ENCODE results near the gene ARHGAP5. TPM values are rescaled to one million over a fixed set of nuclear protein-coding genes. Genes with fewer than 3 reads are reported as not detected.

The ARHGAP5 gene
- total RNA-seq, 6 donors from 2014 or later, result 31.4 to 150 (median 78.3) TPM

- no peak for ATAC-seq (ENCODE audit: low FRiP score in 2 of 2)
- Histone ChIP-seq H3K27me3 (no peaks in the 10 kb centered on the region), H3K9me3 (no peaks in the 10 kb centered on the region), H3K36me3 (no peaks in the 10 kb centered on the region), H3K4me1 (peaks cover 6 to 23% (median 8%) of the 10 kb centered on the region in 4 donors), H3K27ac (no peak overlapping the region), H3K4me3 (no peak overlapping the region)
- 64 to 77% methylated on average over 2 of the region's 2 CpGs for WGBS, 2 donors
- TF ChIP-seq POLR2AphosphoS5 (IDR thresholded peaks at IDR 0.05) (no peak), POLR2A (IDR thresholded peaks at IDR 0.05) (no peak), EP300 (IDR thresholded peaks at IDR 0.05) (no peak)
- TF ChIP-seq, protein P1, sequence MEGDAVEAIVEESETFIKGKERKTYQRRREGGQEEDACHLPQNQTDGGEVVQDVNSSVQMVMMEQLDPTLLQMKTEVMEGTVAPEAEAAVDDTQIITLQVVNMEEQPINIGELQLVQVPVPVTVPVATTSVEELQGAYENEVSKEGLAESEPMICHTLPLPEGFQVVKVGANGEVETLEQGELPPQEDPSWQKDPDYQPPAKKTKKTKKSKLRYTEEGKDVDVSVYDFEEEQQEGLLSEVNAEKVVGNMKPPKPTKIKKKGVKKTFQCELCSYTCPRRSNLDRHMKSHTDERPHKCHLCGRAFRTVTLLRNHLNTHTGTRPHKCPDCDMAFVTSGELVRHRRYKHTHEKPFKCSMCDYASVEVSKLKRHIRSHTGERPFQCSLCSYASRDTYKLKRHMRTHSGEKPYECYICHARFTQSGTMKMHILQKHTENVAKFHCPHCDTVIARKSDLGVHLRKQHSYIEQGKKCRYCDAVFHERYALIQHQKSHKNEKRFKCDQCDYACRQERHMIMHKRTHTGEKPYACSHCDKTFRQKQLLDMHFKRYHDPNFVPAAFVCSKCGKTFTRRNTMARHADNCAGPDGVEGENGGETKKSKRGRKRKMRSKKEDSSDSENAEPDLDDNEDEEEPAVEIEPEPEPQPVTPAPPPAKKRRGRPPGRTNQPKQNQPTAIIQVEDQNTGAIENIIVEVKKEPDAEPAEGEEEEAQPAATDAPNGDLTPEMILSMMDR (IDR thresholded peaks at IDR 0.05), result no peak
- DNase-seq, result no peak
These were observed 129.4 kb downstream of the ARHGAP5 start for GRCh38 chr14:32206552-32206951.

DNA sequence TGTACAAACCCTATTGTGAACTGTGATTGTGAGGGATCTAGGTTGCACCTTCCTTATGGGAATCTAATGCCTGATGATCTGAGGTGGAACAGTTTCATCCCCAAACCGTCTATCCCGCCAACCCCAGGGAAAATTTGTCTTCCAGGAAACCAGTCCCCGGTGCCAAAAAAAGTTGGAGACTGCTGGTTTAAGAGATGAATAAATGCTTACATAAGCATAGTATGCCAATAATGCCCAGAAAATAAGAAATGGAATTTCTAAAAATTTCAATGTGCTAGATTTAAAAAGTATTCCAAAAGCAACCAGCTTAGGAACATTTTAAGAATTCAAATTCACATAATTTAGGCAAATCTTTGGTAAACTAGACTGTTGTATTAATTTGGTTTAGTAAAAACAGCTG is 131.4 kb downstream of the ARHGAP5 start:
- H3K4me3 ChIP-seq, result no peak overlapping the region
- no peaks in the 10 kb centered on the region for H3K27me3 ChIP-seq
- DNase-seq, result no peak
- ATAC-seq (ENCODE audit: low FRiP score in 2 of 2), result no peak
- H3K36me3 ChIP-seq, result no peaks in the 10 kb centered on the region
- no peak for TF ChIP-seq POLR2A (IDR thresholded peaks at IDR 0.05)
- no peak overlapping the region for H3K27ac ChIP-seq
- no peaks in the 10 kb centered on the region for H3K9me3 ChIP-seq
- H3K4me1 ChIP-seq, result peaks cover 0 to 8% (median 3%) of the 10 kb centered on the region in 4 donors
- WGBS, 2 donors, result 73 to 94% methylated on average over 3 of the region's 3 CpGs

Small RNA genes within 50 kb of the gene (small RNA-seq; reads per million reads assigned to genes)
- gene RNU6-7 (0 to 0.06 (median 0) reads per million in 4 donors), gene RNU6-8 (0 to 0.26 (median 0) reads per million in 4 donors)

Other genes starting within 250 kb of the ARHGAP5 start
- not detected for gene RNU6-7, start 124.7 kb downstream of the ARHGAP5 start, total RNA-seq
- gene RNU6-8, start 126.0 kb downstream of the ARHGAP5 start, total RNA-seq, result not detected